Caco-2 (cell line): Measurements from ENCODE around the gene ASH1L. TPM values are rescaled to one million over a fixed set of nuclear protein-coding genes. Genes with fewer than 3 reads are reported as not detected.
"Not testable (repeated sequence)": the region's sequence is repeated elsewhere in the genome, so short reads cannot be mapped to it uniquely, and the experiment has no call there.

ENCODE experiments used
- BruUV-seq: library from RNA; stranded (reverse); fragments of 400-500 nt; replicated peaks from 2 replicates; lab custom pipeline; 2021; lab: Mats Ljungman, UMichigan
- CTCF ChIA-PET: fragments of 300-600 bp; sonication (Branson Sonifier 250); formaldehyde crosslinking; loops from one replicate; lab custom pipeline; 2022; ENCODE audit warnings: antibody characterized with exemption; lab: Charles Lee
- POLR2A ChIA-PET: fragments of 300-600 bp; sonication (Branson Sonifier 250); formaldehyde crosslinking; loops from one replicate; lab custom pipeline; 2022; ENCODE audit warnings: antibody characterized with exemption; lab: Charles Lee
- DNase-seq, 2 experiments: peaks; one replicate each; pipeline versions ENCODE4 v3.0.0 to v3.0.0-alpha.2; 2020 to 2022
- H3K27me3 ChIP-seq: replicated peaks from 2 replicates; pipeline ENCODE4 v1.6.0; 2011; ENCODE audit warnings: low read length; ENCODE audit not compliant: control insufficient read depth, insufficient read depth
- H3K36me3 ChIP-seq: 2 replicates; pipeline ENCODE4 v1.5.1; 2011; ENCODE audit warnings: low read length; ENCODE audit not compliant: control insufficient read depth, insufficient read depth
- H3K4me1 ChIP-seq: fragments of 250-450 bp; sonication (Bioruptor Pico); 2 replicates; pipeline ENCODE4 v1.5.1; 2020; ENCODE audit warnings: mild to moderate bottlenecking
- H3K4me3 ChIP-seq: 2 replicates; pipeline ENCODE4 v1.5.1; 2011; ENCODE audit warnings: low read depth, mild to moderate bottlenecking, control low read depth, low read length
- H3K9me3 ChIP-seq: fragments of 250-450 bp; sonication (Bioruptor Pico); 2 replicates; pipeline ENCODE4 v1.5.1; 2020; ENCODE audit warnings: mild to moderate bottlenecking, moderate library complexity
- H3K27ac Mint-ChIP-seq: one replicate; pipeline ENCODE4 v1.8.0; 2022; ENCODE audit warnings: mixed read lengths; ENCODE audit not compliant: unreplicated experiment
- H3K27me3 Mint-ChIP-seq: one replicate; pipeline ENCODE4 v1.8.0; 2022; ENCODE audit warnings: mixed read lengths; ENCODE audit not compliant: insufficient read depth, unreplicated experiment
- H3K36me3 Mint-ChIP-seq: one replicate; pipeline ENCODE4 v1.8.0; 2022; ENCODE audit warnings: mild to moderate bottlenecking, mixed read lengths; ENCODE audit not compliant: insufficient read depth, unreplicated experiment
- H3K4me1 Mint-ChIP-seq: one replicate; pipeline ENCODE4 v1.8.0; 2022; ENCODE audit warnings: low read depth, mixed read lengths; ENCODE audit not compliant: unreplicated experiment
- H3K4me3 Mint-ChIP-seq: one replicate; pipeline ENCODE4 v1.8.0; 2022; ENCODE audit warnings: mild to moderate bottlenecking, moderate library complexity, mixed read lengths; ENCODE audit not compliant: unreplicated experiment
- H3K9me3 Mint-ChIP-seq: one replicate; pipeline ENCODE4 v1.8.0; 2022; ENCODE audit warnings: mixed read lengths; ENCODE audit not compliant: unreplicated experiment
- intact Hi-C: fragments of 100-400 bp; cut with micrococcal nuclease; formaldehyde crosslinking; loops from one replicate; pipeline ENCODE4 v1.10.0; 2022; ENCODE audit not compliant: unreplicated experiment
- total RNA-seq: library from RNA; stranded (reverse); gene quantifications from 2 replicates; pipeline ENCODE4 v1.2.3, GENCODE V29; 2022
- TF ChIP-seq, protein P1 (sequence below), 2 experiments: fragments of 200-600 bp in 1 of 2; IDR thresholded peaks; 1 replicate in 1 of 2; 2 replicates in 1 of 2; pipeline versions ENCODE4 v1.5.1 to v1.8.0; 2011 to 2022; ENCODE audit warnings: antibody characterized with exemption in 1 of 2, control low read depth in 1 of 2, inconsistent platforms in 1 of 2, low read depth in 1 of 2, low read length in 1 of 2, mild to moderate bottlenecking in 1 of 2, moderate library complexity in 1 of 2; ENCODE audit not compliant: insufficient read depth in 1 of 2, severe bottlenecking in 1 of 2, unreplicated experiment in 1 of 2

Gene ASH1L
- total RNA-seq, 1 experiment from 2014 or later = 39.4 TPM

- H3K27ac Mint-ChIP-seq = no peak overlapping the region
- Histone ChIP-seq H3K9me3 (no peaks in the 10 kb centered on the region), H3K36me3 (no peaks in the 10 kb centered on the region; the same call in 1 of the 2 replicates), H3K27me3 (no peaks in the 10 kb centered on the region), H3K4me1 (peaks cover 17% of the 10 kb centered on the region), H3K4me3 (no peak overlapping the region)
- TF ChIP-seq, protein P1, sequence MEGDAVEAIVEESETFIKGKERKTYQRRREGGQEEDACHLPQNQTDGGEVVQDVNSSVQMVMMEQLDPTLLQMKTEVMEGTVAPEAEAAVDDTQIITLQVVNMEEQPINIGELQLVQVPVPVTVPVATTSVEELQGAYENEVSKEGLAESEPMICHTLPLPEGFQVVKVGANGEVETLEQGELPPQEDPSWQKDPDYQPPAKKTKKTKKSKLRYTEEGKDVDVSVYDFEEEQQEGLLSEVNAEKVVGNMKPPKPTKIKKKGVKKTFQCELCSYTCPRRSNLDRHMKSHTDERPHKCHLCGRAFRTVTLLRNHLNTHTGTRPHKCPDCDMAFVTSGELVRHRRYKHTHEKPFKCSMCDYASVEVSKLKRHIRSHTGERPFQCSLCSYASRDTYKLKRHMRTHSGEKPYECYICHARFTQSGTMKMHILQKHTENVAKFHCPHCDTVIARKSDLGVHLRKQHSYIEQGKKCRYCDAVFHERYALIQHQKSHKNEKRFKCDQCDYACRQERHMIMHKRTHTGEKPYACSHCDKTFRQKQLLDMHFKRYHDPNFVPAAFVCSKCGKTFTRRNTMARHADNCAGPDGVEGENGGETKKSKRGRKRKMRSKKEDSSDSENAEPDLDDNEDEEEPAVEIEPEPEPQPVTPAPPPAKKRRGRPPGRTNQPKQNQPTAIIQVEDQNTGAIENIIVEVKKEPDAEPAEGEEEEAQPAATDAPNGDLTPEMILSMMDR (IDR thresholded peaks at IDR 0.05; ENCODE audit: insufficient read depth in 1 of 2, low read depth in 1 of 2, low read length in 1 of 2, severe bottlenecking in 1 of 2, unreplicated experiment in 1 of 2) = no peak
- ChIA-PET CTCF (no interaction called here), POLR2A (no interaction called here)
- intact Hi-C loops = no loop called here
- H3K9me3 Mint-ChIP-seq = no peaks in the 10 kb centered on the region
- no TSS peak for BruUV-seq
- no peaks in the 10 kb centered on the region for H3K27me3 Mint-ChIP-seq
- no peak for DNase-seq
- no peak overlapping the region for H3K4me3 Mint-ChIP-seq
- H3K4me1 Mint-ChIP-seq = peaks cover 24% of the 10 kb centered on the region
- H3K36me3 Mint-ChIP-seq = peaks cover 61% of the 10 kb centered on the region
These were observed 109.5 kb downstream of the ASH1L start for GRCh38 chr1:155453141-155453540.

DNA sequence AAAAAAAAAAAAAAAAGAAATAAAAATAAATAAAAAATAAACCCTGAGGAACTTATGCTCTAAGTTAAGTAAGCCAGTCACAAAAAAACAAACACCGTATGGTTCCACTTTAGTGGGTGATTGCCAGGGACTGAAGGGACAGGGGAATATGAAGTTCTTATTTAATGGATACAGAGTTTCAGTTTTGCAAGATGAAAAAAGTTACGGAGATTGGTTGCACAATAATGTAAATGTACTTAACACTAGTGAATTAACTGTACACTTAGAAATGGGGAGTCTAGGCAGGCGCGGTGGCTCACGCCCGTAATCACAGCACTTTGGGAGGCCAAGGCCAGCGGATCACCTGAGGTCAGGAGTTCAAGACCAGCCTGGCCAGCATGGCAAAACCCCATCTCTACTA is 111.4 kb downstream of the ASH1L start:
- BruUV-seq = no TSS peak
- Mint-ChIP-seq H3K36me3 (peaks cover 68% of the 10 kb centered on the region), H3K27ac (no peak overlapping the region), H3K4me1 (peaks cover 7% of the 10 kb centered on the region), H3K9me3 (no peaks in the 10 kb centered on the region), H3K4me3 (no peak overlapping the region), H3K27me3 (no peaks in the 10 kb centered on the region)
- intact Hi-C loops = no loop called here
- ChIA-PET POLR2A (no interaction called here), CTCF (no interaction called here)
- Histone ChIP-seq H3K9me3 (no peaks in the 10 kb centered on the region), H3K27me3 (no peaks in the 10 kb centered on the region), H3K36me3 (no peaks in the 10 kb centered on the region; the same call in 1 of the 2 replicates), H3K4me3 (no peak overlapping the region), H3K4me1 (peaks cover 3% of the 10 kb centered on the region; the same call in 1 of the 2 replicates)
- DNase-seq = no peak
- TF ChIP-seq, protein P1 (IDR thresholded peaks at IDR 0.05; ENCODE audit: insufficient read depth in 1 of 2, low read depth in 1 of 2, low read length in 1 of 2, severe bottlenecking in 1 of 2, unreplicated experiment in 1 of 2) = no peak

- peaks cover 34% of the 10 kb centered on the region for H3K36me3 Mint-ChIP-seq
- H3K9me3 ChIP-seq, H3K4me1 Mint-ChIP-seq, intact Hi-C loops, H3K4me3 ChIP-seq, H3K4me3 Mint-ChIP-seq, POLR2A ChIA-PET, H3K27me3 ChIP-seq, DNase-seq, H3K27me3 Mint-ChIP-seq, CTCF ChIA-PET, H3K4me1 ChIP-seq, BruUV-seq, H3K36me3 ChIP-seq, H3K27ac Mint-ChIP-seq, H3K9me3 Mint-ChIP-seq: not testable (repeated sequence)
These were observed 120.2 kb downstream of the ASH1L start for GRCh38 chr1:155442431-155442830.

GRCh38 chr1:155437405-155437804 is 125.2 kb downstream of the ASH1L start:
- TF ChIP-seq, protein P1 (IDR thresholded peaks at IDR 0.05; ENCODE audit: insufficient read depth in 1 of 2, low read depth in 1 of 2, low read length in 1 of 2, severe bottlenecking in 1 of 2, unreplicated experiment in 1 of 2) = no peak
- H3K4me1 Mint-ChIP-seq = peaks cover 10% of the 10 kb centered on the region
- Histone ChIP-seq H3K27me3 (no peaks in the 10 kb centered on the region), H3K36me3 (no peaks in the 10 kb centered on the region; the same call in 1 of the 2 replicates), H3K4me3 (no peak overlapping the region), H3K4me1 (peaks cover 6% of the 10 kb centered on the region; the same call in 1 of the 2 replicates), H3K9me3 (no peaks in the 10 kb centered on the region)
- intact Hi-C loops = no loop called here
- no peak overlapping the region for H3K4me3 Mint-ChIP-seq
- POLR2A ChIA-PET = no interaction called here
- no peak for DNase-seq
- no TSS peak for BruUV-seq
- no peak overlapping the region for H3K27ac Mint-ChIP-seq
- CTCF ChIA-PET = no interaction called here
- H3K27me3 Mint-ChIP-seq = no peaks in the 10 kb centered on the region
- no peaks in the 10 kb centered on the region for H3K9me3 Mint-ChIP-seq
- H3K36me3 Mint-ChIP-seq = peaks cover 54% of the 10 kb centered on the region

DNA sequence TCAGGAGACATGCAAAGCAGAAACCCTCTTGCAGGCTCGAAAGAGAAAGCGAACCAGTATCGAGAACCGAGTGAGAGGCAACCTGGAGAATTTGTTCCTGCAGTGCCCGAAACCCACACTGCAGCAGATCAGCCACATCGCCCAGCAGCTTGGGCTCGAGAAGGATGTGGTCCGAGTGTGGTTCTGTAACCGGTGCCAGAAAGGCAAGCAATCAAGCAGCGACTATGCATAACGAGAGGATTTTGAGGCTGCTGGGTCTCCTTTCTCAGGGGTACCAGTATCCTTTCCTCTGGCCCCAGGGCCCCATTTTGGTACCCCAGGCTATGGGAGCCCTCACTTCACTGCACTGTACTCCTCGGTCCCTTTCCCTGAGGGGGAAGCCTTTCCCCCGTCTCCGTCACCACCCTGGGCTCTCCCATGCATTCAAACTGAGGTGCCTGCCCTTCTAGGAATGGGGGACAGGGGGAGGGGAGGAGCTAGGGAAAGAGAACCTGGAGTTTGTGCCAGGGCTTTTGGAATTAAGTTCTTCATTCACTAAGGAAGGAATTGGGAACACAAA is 128.7 kb downstream of the ASH1L start:
- CTCF ChIA-PET = not testable (repeated sequence)

More for the DNA sequence above, 128.7 kb downstream of the ASH1L start:
- H3K27me3 ChIP-seq, H3K4me3 ChIP-seq, POLR2A ChIA-PET, H3K27ac Mint-ChIP-seq, H3K4me1 Mint-ChIP-seq, H3K27me3 Mint-ChIP-seq, DNase-seq, H3K9me3 ChIP-seq, intact Hi-C loops, H3K36me3 ChIP-seq, H3K4me1 ChIP-seq, H3K4me3 Mint-ChIP-seq, H3K9me3 Mint-ChIP-seq, BruUV-seq: not testable (repeated sequence)
- H3K36me3 Mint-ChIP-seq = peaks cover 53% of the 10 kb centered on the region
